GM18526 (cell line): ENCODE measurements around the gene KIAA1143.

ENCODE experiments used
- POLR2A ChIP-seq: IDR thresholded peaks from 3 replicates; pipeline ENCODE4 v1.6.1; 2011; ENCODE audit not compliant: insufficient read length; ENCODE audit errors: extremely low read depth

The KIAA1143 gene

DNA sequence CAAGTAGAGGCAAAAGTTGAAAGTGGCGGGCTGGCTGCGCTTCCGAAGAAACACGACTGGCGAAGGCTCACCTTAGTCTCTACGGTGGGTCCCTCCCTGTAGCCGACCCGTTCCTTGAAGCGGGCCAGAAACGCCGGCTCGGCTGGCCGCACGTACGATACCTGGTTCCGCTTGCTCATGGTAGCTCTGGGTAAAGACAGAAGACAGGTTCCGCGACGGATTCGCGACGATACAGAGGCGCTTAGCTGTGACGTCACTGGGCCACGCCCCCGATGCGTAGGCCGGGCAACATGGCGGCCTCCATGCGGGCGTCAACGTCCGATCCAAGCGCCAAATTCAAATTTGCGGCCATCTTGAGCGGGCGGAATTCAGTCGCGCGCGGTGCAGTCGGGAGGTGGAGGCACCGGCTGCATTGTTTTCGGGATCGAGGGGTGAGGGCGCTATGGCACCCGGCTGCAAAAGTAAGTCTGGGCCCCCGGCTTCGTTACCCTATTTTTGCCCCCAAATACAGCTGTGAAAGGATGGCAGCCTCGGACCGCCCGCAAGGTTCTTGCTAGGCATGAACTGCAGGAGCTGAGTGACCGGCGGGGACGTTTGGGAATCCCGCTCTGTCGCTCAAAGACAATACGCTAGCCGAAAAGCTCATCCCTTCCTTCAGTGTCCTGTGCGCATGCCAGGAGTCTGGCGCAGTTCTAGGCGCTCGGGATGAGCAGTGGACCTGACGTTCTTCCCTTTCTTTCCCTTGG lies at the start of gene KIAA1143, which contains the start of gene KIF15:
Gene KIAA1143 (minus strand): TSS at position 196 of the 746 bp plus-strand sequence. CDS start 17 bp downstream, at position 179.
Gene KIF15 (plus strand): TSS at position 371 of the 746 bp plus-strand sequence. CDS start 72 bp downstream, at position 443.
- peak; percentile 74 for TF ChIP-seq POLR2A

GRCh38 chr3:44805960-44806359 lies 44.5 kb upstream of the KIAA1143 start:
- TF ChIP-seq POLR2A = no peak

- no peak for TF ChIP-seq POLR2A
Measured at GRCh38 chr3:44803298-44803697, 41.9 kb upstream of the KIAA1143 start.

DNA sequence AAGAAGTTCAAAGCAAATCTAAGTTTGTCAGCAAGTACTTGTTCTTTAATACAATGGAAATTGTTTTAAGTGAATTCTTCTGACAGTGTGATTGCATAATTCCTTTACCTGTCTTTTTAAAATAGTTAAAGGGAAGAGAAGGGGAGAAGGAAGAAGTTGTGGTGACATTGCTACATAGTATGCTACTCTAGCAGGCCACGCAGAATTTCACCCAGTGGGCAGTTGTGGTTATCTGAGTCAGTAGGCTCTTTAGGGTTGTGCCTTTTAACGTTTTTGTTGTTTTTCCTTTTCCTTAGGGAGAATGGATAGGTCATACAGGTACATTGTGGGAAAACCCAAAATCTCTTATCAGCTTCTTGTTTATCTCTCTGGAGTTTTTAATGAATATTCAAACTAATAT lies 40.6 kb upstream of the KIAA1143 start:
- no peak for TF ChIP-seq POLR2A

- TF ChIP-seq POLR2A = no peak
Measured at GRCh38 chr3:44795197-44795596, 33.8 kb upstream of the KIAA1143 start.

DNA sequence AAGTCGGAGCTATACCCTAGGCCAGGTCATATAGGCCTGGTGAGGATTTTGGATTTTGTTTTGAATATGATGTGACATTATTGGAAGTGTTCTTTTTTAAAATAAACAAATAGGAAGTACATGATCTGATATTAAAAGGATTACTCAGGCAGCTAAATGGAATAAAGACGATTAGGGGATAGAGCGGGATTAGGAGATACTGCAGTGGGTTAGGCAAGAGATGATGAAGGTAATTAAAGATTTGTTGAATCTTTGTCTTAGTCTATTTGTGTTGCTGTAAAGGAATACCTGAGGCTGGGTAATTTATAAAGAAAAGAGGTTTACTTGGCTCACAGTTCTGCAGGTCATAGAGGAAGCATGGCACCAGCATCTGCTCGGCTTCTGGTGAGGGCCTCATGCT lies 21.5 kb upstream of the KIAA1143 start:
- TF ChIP-seq POLR2A = no peak

- TF ChIP-seq POLR2A = no peak
Measured at GRCh38 chr3:44772099-44772442, 10.7 kb upstream of the KIAA1143 start.

DNA sequence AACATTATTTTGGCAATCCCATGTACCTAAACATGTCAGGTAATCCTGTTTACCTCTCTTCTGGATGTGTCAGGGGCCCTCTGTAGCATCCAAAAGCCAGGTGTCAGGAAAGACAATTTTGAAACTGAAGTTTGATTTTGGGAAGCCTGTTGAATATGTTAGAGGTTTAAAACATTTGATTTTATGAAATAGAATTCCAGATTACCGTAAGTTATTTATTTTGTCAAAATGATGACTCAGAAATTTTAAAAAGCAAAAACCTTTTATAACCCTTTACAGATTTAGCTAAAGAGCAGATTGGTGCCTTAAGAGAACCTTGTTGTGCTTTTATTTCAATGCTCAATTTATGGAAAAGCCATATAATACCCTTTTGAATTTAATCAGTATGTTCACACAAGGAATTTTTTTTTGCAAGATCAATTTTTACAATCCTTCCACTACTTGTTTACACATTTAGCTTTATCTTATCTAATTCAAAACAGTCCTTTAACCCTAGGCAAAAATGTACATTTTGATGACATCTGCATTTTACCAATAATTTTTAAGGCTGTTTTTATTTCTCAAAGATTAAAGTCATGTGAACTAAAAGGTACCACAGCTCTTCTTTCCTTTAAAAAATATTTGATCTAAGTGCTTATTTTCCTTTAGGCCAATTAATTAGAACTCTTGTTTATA lies 10.1 kb upstream of the KIAA1143 start:
- no peak for TF ChIP-seq POLR2A

DNA sequence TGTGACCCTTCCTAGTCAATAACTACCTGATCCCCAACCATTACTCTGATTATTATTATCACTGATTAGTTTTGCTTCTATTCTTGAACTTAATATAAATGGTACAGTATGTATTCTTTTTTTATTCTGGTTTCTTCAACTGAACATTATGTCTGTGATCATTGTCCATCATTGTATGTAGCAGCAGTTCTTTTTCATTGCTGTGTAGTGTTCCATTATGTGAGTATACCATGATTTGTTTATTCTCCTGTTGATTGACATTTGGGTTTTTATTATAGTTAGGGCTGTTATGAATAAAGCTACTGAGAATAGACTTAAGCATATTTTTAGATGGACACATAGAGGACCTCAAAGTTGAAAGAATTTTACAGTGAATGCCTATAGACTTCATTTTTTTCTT lies 2.8 kb upstream of the KIAA1143 start:
- no peak for TF ChIP-seq POLR2A

DNA sequence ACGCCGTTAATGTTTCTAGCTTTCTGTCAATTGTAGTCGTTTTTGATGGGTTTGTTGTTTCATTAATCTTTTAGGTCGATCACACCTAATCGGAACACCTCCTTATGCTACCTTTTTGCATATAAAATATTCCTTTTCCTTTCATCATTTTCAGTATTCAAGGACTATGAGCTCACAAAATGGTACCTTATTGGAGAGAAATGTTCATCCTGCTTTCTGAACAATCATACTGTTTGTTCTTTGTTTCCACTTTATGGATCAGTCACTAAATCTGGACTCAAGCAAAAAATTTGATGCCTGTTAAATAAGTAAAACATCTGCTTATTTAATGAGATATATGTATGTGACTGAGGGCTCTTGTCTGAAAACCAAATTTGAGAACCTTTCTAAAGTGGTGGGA lies 1.3 kb upstream of the KIAA1143 start:
- no peak for TF ChIP-seq POLR2A

DNA sequence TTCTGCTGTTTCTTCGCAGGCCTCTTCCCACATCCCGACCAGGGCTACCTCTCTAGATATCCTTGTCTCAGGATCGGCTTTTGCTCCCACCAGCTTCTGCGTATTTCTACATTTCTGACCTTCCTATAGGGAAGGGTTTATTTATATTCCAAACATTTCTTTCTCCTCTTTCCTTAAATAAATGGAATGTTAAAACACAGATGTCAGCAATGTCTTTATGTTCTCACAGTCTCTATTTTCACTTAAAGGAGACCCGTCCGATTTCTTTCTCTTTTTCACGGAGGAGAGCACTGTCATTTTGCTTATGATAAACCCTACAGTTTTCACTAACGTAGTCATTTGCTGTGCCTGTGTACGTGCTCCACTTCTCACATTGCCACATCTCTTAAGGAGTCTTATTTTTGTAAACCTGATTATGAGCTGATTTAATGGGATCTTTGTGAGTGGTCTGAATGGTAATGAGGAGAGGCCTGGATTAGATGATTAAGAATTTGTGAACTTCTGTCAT lies 805 bp upstream of the KIAA1143 start:
- TF ChIP-seq POLR2A = no peak

DNA sequence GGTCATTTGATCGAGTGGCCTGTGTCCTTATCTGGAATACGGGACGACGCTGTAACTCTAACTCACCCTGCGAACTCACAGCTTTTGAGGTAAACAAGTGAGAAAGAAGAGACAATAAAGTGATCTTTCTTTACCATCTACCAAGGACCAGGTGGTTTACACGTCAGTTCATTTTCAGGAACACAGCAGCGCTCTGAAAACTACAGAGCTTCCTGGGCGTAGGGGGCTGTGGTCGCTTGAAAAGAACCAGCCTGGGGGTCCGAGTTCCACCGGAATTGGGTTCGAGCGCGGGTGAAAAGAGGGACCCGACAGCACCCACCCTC lies 357 bp downstream of the KIAA1143 start:
- TF ChIP-seq POLR2A = no peak

GRCh38 chr3:44734646-44735168 lies 26.7 kb downstream of the KIAA1143 start:
- TF ChIP-seq POLR2A = no peak

- TF ChIP-seq POLR2A = peak; percentile 45
Measured at GRCh38 chr3:44729384-44729910, 32.0 kb downstream of the KIAA1143 start, which contains the start of gene ZNF501. Gene ZNF501 (plus strand): TSS chr3:44729635. CDS start chr3:44734422, 4,787 bp downstream.

- TF ChIP-seq POLR2A = no peak
Measured at GRCh38 chr3:44722103-44722401, 39.4 kb downstream of the KIAA1143 start.
